Measurements from ENCODE around the gene WWC2.

DNA sequence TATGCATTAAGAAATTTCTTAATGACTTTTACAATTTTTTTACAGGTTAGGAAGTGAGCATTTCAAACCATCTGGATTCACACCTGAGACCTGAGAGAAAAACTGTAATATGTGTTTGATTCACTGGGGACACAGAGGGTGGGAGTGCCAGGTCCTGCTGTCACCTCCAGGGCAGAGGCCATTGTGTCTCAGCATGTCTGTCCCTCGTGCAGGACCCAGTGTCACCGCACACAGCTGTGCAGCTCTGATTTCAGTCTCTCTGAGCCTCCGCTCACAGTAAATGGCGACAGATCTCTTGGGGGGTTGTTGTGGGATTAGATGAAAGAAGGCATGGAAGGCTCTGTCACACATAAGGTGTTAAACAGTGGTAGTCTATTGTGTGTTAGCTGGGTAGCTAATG is 246.2 kb downstream of the WWC2 start:
- TF ChIP-seq JUNB (IDR thresholded peaks at IDR 0.05) (no peak), MAFK (IDR thresholded peaks at IDR 0.05; ENCODE audit: partially characterized antibody) (no peak)
- TF ChIP-seq, protein P1, sequence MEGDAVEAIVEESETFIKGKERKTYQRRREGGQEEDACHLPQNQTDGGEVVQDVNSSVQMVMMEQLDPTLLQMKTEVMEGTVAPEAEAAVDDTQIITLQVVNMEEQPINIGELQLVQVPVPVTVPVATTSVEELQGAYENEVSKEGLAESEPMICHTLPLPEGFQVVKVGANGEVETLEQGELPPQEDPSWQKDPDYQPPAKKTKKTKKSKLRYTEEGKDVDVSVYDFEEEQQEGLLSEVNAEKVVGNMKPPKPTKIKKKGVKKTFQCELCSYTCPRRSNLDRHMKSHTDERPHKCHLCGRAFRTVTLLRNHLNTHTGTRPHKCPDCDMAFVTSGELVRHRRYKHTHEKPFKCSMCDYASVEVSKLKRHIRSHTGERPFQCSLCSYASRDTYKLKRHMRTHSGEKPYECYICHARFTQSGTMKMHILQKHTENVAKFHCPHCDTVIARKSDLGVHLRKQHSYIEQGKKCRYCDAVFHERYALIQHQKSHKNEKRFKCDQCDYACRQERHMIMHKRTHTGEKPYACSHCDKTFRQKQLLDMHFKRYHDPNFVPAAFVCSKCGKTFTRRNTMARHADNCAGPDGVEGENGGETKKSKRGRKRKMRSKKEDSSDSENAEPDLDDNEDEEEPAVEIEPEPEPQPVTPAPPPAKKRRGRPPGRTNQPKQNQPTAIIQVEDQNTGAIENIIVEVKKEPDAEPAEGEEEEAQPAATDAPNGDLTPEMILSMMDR (IDR thresholded peaks at IDR 0.05): no peak

Data from A549 (cell line).